HepG2 (cell line): ENCODE measurements around the gene MTSS2. TPM values are rescaled to one million over a fixed set of nuclear protein-coding genes. Genes with fewer than 3 reads are reported as not detected.

Experiments
- ATAC-seq: fragments of 200-7000 bp; cut with Tn5 transposase; 3 replicates; pipeline ENCODE4 v1.9.1; 2020; ENCODE audit warnings: mild to moderate bottlenecking, moderate library complexity
- BruUV-seq: library from RNA; stranded (reverse); fragments of 400-500 nt; replicated peaks from 2 replicates; lab custom pipeline; 2021; lab: Mats Ljungman, UMichigan
- CTCF ChIA-PET: fragments of 300-600 bp; formaldehyde crosslinking; extraction: SDS; loops from one replicate; lab custom pipeline; 2021; ENCODE audit warnings: low total read pairs, inconsistent platforms, low intra/inter-chr PET ratio; lab: Yijun Ruan, JAX
- POLR2A ChIA-PET: fragments of 350-600 bp; sonication (Branson Sonifier 250); formaldehyde crosslinking; loops from one replicate; lab custom pipeline; 2020; ENCODE audit warnings: antibody characterized with exemption, inconsistent platforms; lab: Yijun Ruan, JAX
- DNase-seq: peaks from one replicate; pipeline ENCODE4 v3.0.0-alpha.2; 2015; ENCODE audit warnings: low spot score
- FAIRE-seq: peaks from 3 replicates; lab custom pipeline; 2011; peaks lifted over from hg19 to GRCh38; lab: Jason Lieb, UNC
- H2AFZ ChIP-seq: one replicate; pipeline ENCODE4 v1.6.1; 2011; ENCODE audit warnings: low read length, inconsistent platforms
- H3K27ac ChIP-seq: fragments of 300-600 bp; 3 replicates; pipeline ENCODE4 v1.8.0; 2011; ENCODE audit warnings: mixed run types, mild to moderate bottlenecking, mixed read lengths, low read length, inconsistent platforms; ENCODE audit not compliant: insufficient read depth; ENCODE audit errors: extremely low read length
- H3K27me3 ChIP-seq, 2 experiments: fragments of 200-600 bp in 1 of 2; 2 replicates in 1 of 2; 3 replicates in 1 of 2; pipeline versions ENCODE4 v1.6.0 to v1.8.0; 2011; ENCODE audit warnings: low read length in 2 of 2, mild to moderate bottlenecking in 2 of 2, moderate library complexity in 2 of 2, inconsistent platforms in 1 of 2; ENCODE audit not compliant: insufficient read depth in 2 of 2, control insufficient read depth in 1 of 2
- H3K36me3 ChIP-seq, 2 experiments: fragments of 200-600 bp in 1 of 2; replicated peaks in 1 of 2; 2 replicates in 1 of 2; 3 replicates in 1 of 2; pipeline versions ENCODE4 v1.5.1 to v1.8.0; 2011; ENCODE audit warnings: low read length in 2 of 2, inconsistent platforms in 1 of 2; ENCODE audit not compliant: insufficient read depth in 2 of 2, control insufficient read depth in 1 of 2
- H3K4me1 ChIP-seq: 2 replicates; pipeline ENCODE4 v1.5.1; 2012; ENCODE audit warnings: low read length, inconsistent platforms; ENCODE audit not compliant: insufficient read depth
- H3K4me2 ChIP-seq: 2 replicates; pipeline ENCODE4 v1.6.0; 2011; ENCODE audit warnings: low read depth, low read length, inconsistent platforms
- H3K4me3 ChIP-seq, 3 experiments: fragments of 200-600 bp in 1 of 3; sonication (generic), shearing (Covaris generic) in 1 of 3; replicated peaks in 1 of 3; 2 replicates each; pipeline ENCODE4 v1.5.1; 2011 to 2016; ENCODE audit warnings: low read length in 3 of 3, inconsistent platforms in 2 of 3, low read depth in 2 of 3, mild to moderate bottlenecking in 2 of 3, control low read depth in 1 of 3, mixed read lengths in 1 of 3; ENCODE audit not compliant: insufficient read depth in 1 of 3
- H3K79me2 ChIP-seq: one replicate; pipeline ENCODE4 v1.6.1; 2011; ENCODE audit warnings: low read length, inconsistent platforms; ENCODE audit not compliant: insufficient read depth
- H3K9ac ChIP-seq: 2 replicates; pipeline ENCODE4 v1.6.0; 2011; ENCODE audit warnings: mild to moderate bottlenecking, low read depth, low read length, inconsistent platforms; ENCODE audit not compliant: insufficient read depth
- H3K9me3 ChIP-seq: 2 replicates; pipeline ENCODE4 v1.5.1; 2012; ENCODE audit warnings: mild to moderate bottlenecking, low read length
- H4K20me1 ChIP-seq: 2 replicates; pipeline ENCODE4 v1.6.0; 2011; ENCODE audit warnings: inconsistent platforms, mild to moderate bottlenecking, low read length, moderate library complexity; ENCODE audit not compliant: insufficient read depth
- BCLAF1 ChIP-seq: fragments of 450-650 bp; IDR thresholded peaks from 2 replicates; pipeline ENCODE4 v1.6.1; 2017; ENCODE audit warnings: mild to moderate bottlenecking
- PAXIP1 ChIP-seq: sonication (generic); formaldehyde crosslinking; conservative IDR thresholded peaks from 2 replicates; pipeline ENCODE4 v1.4.0; 2020; ENCODE audit warnings: mild to moderate bottlenecking, missing genetic modification reagents, moderate library complexity
- RFXAP ChIP-seq: sonication (generic); formaldehyde crosslinking; IDR thresholded peaks from 2 replicates; pipeline ENCODE4 v1.4.0; 2020; ENCODE audit warnings: missing genetic modification reagents, borderline replicate concordance
- SETDB1 ChIP-seq: sonication (generic); formaldehyde crosslinking; IDR thresholded peaks from 2 replicates; pipeline ENCODE4 v1.5.1; 2020; ENCODE audit warnings: missing genetic modification reagents, mild to moderate bottlenecking, borderline replicate concordance
- SRF ChIP-seq: IDR thresholded peaks from 2 replicates; pipeline ENCODE4 v1.6.1; 2011; ENCODE audit warnings: mild to moderate bottlenecking, low read depth, low read length, moderate library complexity
- ZNF550 ChIP-seq: sonication (generic); formaldehyde crosslinking; IDR thresholded peaks from 2 replicates; pipeline ENCODE4 v1.4.0; 2020; ENCODE audit warnings: mild to moderate bottlenecking, missing genetic modification reagents, borderline replicate concordance
- WGBS: methylation state at CpG from one replicate; pipeline ENCODE4 v1.1.6; 2017; ENCODE audit warnings: low lambda C conversion rate; 5-methylcytosine and 5-hydroxymethylcytosine counted together
- in situ Hi-C: cut with HindIII; loops from 2 replicates; pipeline ENCODE4 v1.10.0; 2017; ENCODE audit warnings: low pct_unique_long_range_greater_than_20kb; ENCODE audit not compliant: extremely low pct_ligation_motif_present
- intact Hi-C: fragments of 100-400 bp; cut with micrococcal nuclease; formaldehyde crosslinking; loops from one replicate; pipeline ENCODE4 v1.10.0; 2022; ENCODE audit not compliant: unreplicated experiment
- polyA plus RNA-seq, 8 experiments: library from polyadenylated mRNA; depleted of rRNA in 3 of 8; stranded (reverse) in 7 of 8; unstranded in 1 of 8; fragments of >200 nt; fragmentation: Illumina TruSeq in 4 of 8; extraction: Trizol in 4 of 8; gene quantifications; 2 replicates each; pipeline versions ENCODE4 v1.2.1 to v1.2.3, GENCODE V29; 2011 to 2016; ENCODE audit warnings: low read depth in 4 of 8, missing spikeins in 1 of 8, mixed read lengths in 1 of 8; ENCODE audit not compliant: insufficient read depth in 1 of 8
- total RNA-seq, 5 experiments: library from RNA; depleted of rRNA; stranded (reverse); fragments of >200 nt; fragmentation: Illumina TruSeq; extraction: Trizol; gene quantifications; 2 replicates each; pipeline ENCODE4 v1.2.3, GENCODE V29; 2016; ENCODE audit warnings: low read depth in 1 of 5

The MTSS2 gene
- total and polyA plus RNA-seq, 2 of the 13 experiments (the other 11 are each of a cell fraction or from before 2014, with no cell fraction given), result 132 to 242 TPM

- no peaks in the 10 kb centered on the region for H3K9me3 ChIP-seq
- TF ChIP-seq RFXAP (CRISPR knock-in tag) (no peak), PAXIP1 (no peak), SETDB1 (CRISPR knock-in tag) (no peak), BCLAF1 (no peak), ZNF550 (no peak), SRF (no peak)
- FAIRE-seq, result no peak
- peaks cover 51% of the 10 kb centered on the region for H3K4me1 ChIP-seq
- H3K36me3 ChIP-seq, result peaks cover 8% of the 10 kb centered on the region in 2 experiments; a peak in 2 of 5 replicates
- ATAC-seq, result no peak
- POLR2A ChIA-PET, result no interaction called here
- no peak overlapping the region for H2AFZ ChIP-seq
- in situ Hi-C loops (no loop called here), intact Hi-C loops (no loop called here)
- no peak for DNase-seq
- H3K79me2 ChIP-seq, result no peaks in the 10 kb centered on the region
- no peak overlapping the region for H3K9ac ChIP-seq
- BruUV-seq, result no TSS peak
- WGBS, result 97% methylated on average over 10 of the region's 10 CpGs
- no peaks in the 10 kb centered on the region for H3K27me3 ChIP-seq
- no peak overlapping the region for H3K4me3 ChIP-seq
- CTCF ChIA-PET, result no interaction called here
- no peaks in the 10 kb centered on the region for H4K20me1 ChIP-seq
- H3K27ac ChIP-seq, result no peak overlapping the region
- H3K4me2 ChIP-seq, result no peak overlapping the region
Observed at GRCh38 chr16:70698901-70699300, 13.0 kb upstream of the MTSS2 start.
